ENCODE measurements around the gene MDM4.

DNA sequence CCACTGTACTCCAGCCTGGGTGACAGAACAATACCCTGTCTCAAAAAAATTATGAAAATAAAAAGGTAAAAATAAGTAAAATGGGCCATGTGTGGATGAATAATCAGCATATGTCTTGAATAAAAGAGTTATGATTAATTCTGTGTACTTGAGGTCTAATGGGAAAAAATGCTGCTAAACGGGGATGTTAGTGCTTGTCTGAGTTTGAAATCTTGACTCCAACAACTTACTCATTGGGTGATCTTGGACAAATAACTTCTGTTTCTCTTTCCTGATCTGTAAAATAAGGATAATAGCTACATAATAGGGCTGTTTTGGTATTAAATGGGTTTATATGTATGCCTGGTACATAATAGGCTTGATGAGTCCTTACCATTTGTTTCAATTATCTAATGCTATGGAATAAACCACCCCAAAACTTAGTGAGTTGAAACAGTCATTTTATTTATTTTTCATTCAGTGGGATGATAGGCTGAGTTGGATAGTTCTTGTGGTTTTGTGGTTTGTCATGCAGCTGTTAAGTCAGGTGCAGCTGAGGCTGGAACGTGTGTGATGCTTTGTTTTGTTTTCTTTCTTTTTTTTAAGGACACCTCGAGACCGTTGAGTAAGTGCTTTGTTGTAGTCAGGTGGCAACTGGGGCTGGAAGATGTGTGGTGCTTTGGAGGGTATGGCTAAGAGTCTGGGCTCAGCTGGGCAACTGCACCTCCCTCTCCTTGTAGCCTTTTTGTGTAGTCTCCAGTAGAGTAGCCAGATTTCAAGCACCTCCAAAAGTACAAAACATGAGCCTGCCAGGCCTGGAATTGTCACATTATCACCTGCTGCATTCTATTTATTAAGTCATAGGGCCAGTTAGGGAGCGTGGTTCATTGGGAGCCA is 4.9 kb downstream of the MDM4 start:
- TF ChIP-seq POLR2A (IDR thresholded peaks at IDR 0.05; ENCODE audit: low read length) (no peak), GATA1 (IDR thresholded peaks at IDR 0.05; ENCODE audit: low read depth, low read length) (no peak)
